OCI-LY3 (cell line): ENCODE measurements around the gene ZNF528.

ENCODE experiments used
- H2AFZ ChIP-seq: fragments of 200-600, 300-600 bp; shearing (Covaris generic); 2 replicates; pipeline ENCODE4 v1.6.0; 2014; ENCODE audit warnings: antibody characterized with exemption, low read depth, low read length
- H3K27ac ChIP-seq: fragments of 200-600, 300-600 bp; sonication (generic); 2 replicates; pipeline ENCODE4 v1.5.1; 2014; ENCODE audit warnings: mild to moderate bottlenecking, low read length, moderate library complexity, mixed read lengths
- H3K27me3 ChIP-seq: fragments of 200-600, 300-600 bp; sonication (generic); 2 replicates; pipeline ENCODE4 v1.6.1; 2014; ENCODE audit warnings: low read depth, low read length, mixed read lengths
- H3K36me3 ChIP-seq: fragments of 200-600, 300-600 bp; sonication (generic); replicated peaks from 2 replicates; pipeline ENCODE3; 2014; ENCODE audit warnings: low read depth, low read length, mixed read lengths
- H3K4me1 ChIP-seq: fragments of 300-600, 200-600 bp; sonication (generic); 2 replicates; pipeline ENCODE4 v1.6.1; 2014; ENCODE audit warnings: low read length, mixed read lengths
- H3K4me2 ChIP-seq: fragments of 200-600, 300-600 bp; sonication (generic); 2 replicates; pipeline ENCODE4 v1.6.1; 2014; ENCODE audit warnings: low read length, mixed read lengths
- H3K4me3 ChIP-seq: fragments of 300-600, 200-600 bp; sonication (generic); 2 replicates; pipeline ENCODE4 v1.5.1; 2014; ENCODE audit warnings: antibody characterized with exemption, mild to moderate bottlenecking, low read length, moderate library complexity
- H3K79me2 ChIP-seq: fragments of 300-600, 200-600 bp; shearing (Covaris generic); 2 replicates; pipeline ENCODE4 v1.6.1; 2014; ENCODE audit warnings: mild to moderate bottlenecking, low read length, mixed read lengths
- H3K9ac ChIP-seq: fragments of 300-600, 200-600 bp; shearing (Covaris generic); 2 replicates; pipeline ENCODE4 v1.6.0; 2014; ENCODE audit warnings: mild to moderate bottlenecking, low read length, moderate library complexity
- H3K9me3 ChIP-seq: fragments of 200-600, 300-600 bp; shearing (Covaris generic); 2 replicates; pipeline ENCODE4 v1.6.1; 2014; ENCODE audit warnings: low read length, mixed read lengths; ENCODE audit not compliant: insufficient read depth
- H4K20me1 ChIP-seq: fragments of 200-600, 300-600 bp; sonication (generic); 2 replicates; pipeline ENCODE4 v1.6.1; 2016; ENCODE audit warnings: low read length, mixed read lengths; ENCODE audit not compliant: insufficient read depth
- EZH2phosphoT487 ChIP-seq: fragments of 200-600 bp; shearing (Covaris generic); IDR thresholded peaks from 2 replicates; pipeline ENCODE4 v1.6.1; 2018; ENCODE audit warnings: antibody characterized with exemption, mixed run types, low read depth
- TF ChIP-seq, protein P1 (sequence below): fragments of 200-600, 300-600 bp; sonication (generic); IDR thresholded peaks from 2 replicates; pipeline ENCODE4 v1.5.1; 2014; ENCODE audit warnings: antibody characterized with exemption, low read length, low read depth

ZNF528 gene

DNA sequence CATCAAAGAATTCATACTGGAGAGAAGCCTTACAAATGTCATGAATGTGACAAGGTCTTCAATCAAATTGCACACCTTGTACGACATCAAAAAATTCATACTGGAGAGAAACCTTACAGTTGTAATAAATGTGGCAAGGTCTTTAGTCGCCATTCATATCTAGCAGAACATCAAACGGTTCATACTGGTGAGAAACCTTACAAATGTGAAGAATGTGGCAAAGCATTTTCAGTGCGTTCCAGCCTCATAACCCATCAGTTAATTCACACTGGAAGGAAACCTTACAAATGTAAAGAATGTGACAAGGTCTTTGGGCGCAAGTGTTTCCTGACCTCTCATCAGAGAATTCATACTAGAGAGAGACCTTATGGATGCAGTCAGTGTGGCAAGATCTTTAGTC is 18.1 kb downstream of the ZNF528 start:
- no peaks in the 10 kb centered on the region for H3K4me1 ChIP-seq
- no peak overlapping the region for H2AFZ ChIP-seq
- no peaks in the 10 kb centered on the region for H3K79me2 ChIP-seq
- H3K4me3 ChIP-seq, result no peak overlapping the region
- no peak overlapping the region for H3K4me2 ChIP-seq
- no peaks in the 10 kb centered on the region for H4K20me1 ChIP-seq
- no peak overlapping the region for H3K27ac ChIP-seq
- H3K36me3 ChIP-seq, result no peaks in the 10 kb centered on the region
- H3K9me3 ChIP-seq, result peaks cover 22% of the 10 kb centered on the region; the same call in 1 of the 2 replicates
- TF ChIP-seq EZH2phosphoT487, result no peak
- TF ChIP-seq, protein P1, sequence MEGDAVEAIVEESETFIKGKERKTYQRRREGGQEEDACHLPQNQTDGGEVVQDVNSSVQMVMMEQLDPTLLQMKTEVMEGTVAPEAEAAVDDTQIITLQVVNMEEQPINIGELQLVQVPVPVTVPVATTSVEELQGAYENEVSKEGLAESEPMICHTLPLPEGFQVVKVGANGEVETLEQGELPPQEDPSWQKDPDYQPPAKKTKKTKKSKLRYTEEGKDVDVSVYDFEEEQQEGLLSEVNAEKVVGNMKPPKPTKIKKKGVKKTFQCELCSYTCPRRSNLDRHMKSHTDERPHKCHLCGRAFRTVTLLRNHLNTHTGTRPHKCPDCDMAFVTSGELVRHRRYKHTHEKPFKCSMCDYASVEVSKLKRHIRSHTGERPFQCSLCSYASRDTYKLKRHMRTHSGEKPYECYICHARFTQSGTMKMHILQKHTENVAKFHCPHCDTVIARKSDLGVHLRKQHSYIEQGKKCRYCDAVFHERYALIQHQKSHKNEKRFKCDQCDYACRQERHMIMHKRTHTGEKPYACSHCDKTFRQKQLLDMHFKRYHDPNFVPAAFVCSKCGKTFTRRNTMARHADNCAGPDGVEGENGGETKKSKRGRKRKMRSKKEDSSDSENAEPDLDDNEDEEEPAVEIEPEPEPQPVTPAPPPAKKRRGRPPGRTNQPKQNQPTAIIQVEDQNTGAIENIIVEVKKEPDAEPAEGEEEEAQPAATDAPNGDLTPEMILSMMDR, result no peak
- no peak overlapping the region for H3K9ac ChIP-seq
- no peaks in the 10 kb centered on the region for H3K27me3 ChIP-seq

DNA sequence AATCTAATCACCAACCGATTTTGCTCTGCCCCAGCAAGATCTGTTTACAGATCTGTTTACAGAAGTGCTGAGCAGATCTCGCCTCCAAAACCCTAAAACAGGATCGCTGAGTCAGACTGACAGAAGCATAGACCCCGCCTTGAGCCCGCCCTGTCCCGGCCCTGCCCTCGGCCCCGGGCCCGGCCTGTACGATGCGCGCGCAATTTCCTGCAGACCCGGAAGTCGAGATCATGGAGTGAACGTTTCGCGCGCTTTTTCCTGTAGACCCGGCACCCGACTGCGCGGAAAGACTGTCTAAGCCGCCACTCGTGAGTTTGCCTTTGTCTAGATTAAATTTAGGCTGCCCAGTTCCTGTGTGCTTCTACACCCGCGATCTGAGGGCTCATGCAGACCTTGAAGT is 31.3 kb downstream of the ZNF528 start, which contains the start of gene ZNF534:
Gene ZNF534 (plus strand): TSS at position 212 of the 400 bp plus-strand sequence. CDS start 2,327 bp downstream, outside the sequence.
- no peak within 1 kb of the TSS for H3K9ac ChIP-seq
- TF ChIP-seq EZH2phosphoT487, result no peak
- TF ChIP-seq, protein P1, result no peak
- no peak within 1 kb of the TSS for H2AFZ ChIP-seq
- no peaks in the 10 kb centered on the region for H3K4me1 ChIP-seq
- H3K9me3 ChIP-seq, result 0 out of 2 replicates have a peak, but pooled peaks cover 11% of the 10 kb centered on the region
- no peaks in the 10 kb centered on the region for H3K27me3 ChIP-seq
- H4K20me1 ChIP-seq, result no peaks in the 10 kb centered on the region
- no peak within 1 kb of the TSS for H3K4me2 ChIP-seq
- no peak within 1 kb of the TSS for H3K27ac ChIP-seq
- H3K4me3 ChIP-seq, result no peak within 1 kb of the TSS
- H3K36me3 ChIP-seq, result no peaks in the 10 kb centered on the region
- no peaks in the 10 kb centered on the region for H3K79me2 ChIP-seq

DNA sequence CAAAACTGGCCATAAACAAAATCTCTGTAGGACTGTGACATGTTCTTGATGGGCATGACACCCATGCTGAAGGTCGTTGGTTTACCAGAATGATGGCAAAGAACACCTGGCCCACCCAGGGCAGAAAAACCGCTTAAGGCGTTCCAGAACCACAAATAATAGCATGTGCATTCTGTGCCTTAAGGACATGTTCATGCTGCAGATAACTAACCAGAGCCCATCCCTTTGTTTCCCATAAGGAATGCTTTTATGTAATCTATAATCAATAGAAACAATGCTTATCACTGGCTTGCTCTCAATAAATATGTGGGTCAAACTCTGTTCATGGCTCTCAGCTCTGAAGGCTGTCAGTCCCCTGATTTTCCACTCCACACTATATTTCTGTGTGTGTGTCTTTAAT is 44.5 kb downstream of the ZNF528 start:
- no peak overlapping the region for H3K9ac ChIP-seq
- TF ChIP-seq, protein P1, result no peak
- TF ChIP-seq EZH2phosphoT487, result no peak

DNA sequence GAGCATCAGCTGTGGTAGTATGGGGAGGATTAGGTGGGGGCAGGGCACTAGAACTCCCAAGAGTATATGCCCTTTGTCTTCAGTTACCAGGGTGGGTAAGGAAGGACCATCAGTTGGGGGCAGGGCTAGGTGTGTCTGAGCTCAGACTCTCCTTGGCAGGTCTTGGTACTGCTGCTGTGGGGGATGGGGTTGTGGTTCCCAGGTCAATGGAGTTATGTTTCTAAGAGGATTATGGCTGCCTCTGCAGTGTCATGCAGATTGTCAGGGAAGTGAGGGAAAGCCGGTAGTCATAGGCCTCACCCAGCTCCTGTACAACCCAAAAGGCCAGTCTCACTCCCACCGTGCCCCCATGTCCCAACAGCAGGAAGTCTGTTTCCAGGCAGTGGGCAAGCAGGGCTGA is 46.9 kb downstream of the ZNF528 start:
- Histone ChIP-seq H3K27ac (no peak overlapping the region), H3K79me2 (no peaks in the 10 kb centered on the region), H3K9ac (no peak overlapping the region), H3K4me3 (no peak overlapping the region), H3K9me3 (0 out of 2 replicates have a peak, but pooled peaks cover 7% of the 10 kb centered on the region), H2AFZ (no peak overlapping the region), H3K4me2 (no peak overlapping the region), H3K4me1 (no peaks in the 10 kb centered on the region), H3K27me3 (no peaks in the 10 kb centered on the region), H4K20me1 (no peaks in the 10 kb centered on the region), H3K36me3 (no peaks in the 10 kb centered on the region)
- TF ChIP-seq EZH2phosphoT487, result no peak
- TF ChIP-seq, protein P1, result no peak

More for the DNA sequence above, 44.5 kb downstream of the ZNF528 start:
- H3K9me3 ChIP-seq, result 0 out of 2 replicates have a peak, but pooled peaks cover 11% of the 10 kb centered on the region
- H3K27me3 ChIP-seq, result no peaks in the 10 kb centered on the region
- H3K4me2 ChIP-seq, result no peak overlapping the region
- no peaks in the 10 kb centered on the region for H3K79me2 ChIP-seq
- H3K27ac ChIP-seq, result no peak overlapping the region
- no peaks in the 10 kb centered on the region for H4K20me1 ChIP-seq
- H3K36me3 ChIP-seq, result no peaks in the 10 kb centered on the region
- no peak overlapping the region for H2AFZ ChIP-seq
- H3K4me3 ChIP-seq, result no peak overlapping the region
- no peaks in the 10 kb centered on the region for H3K4me1 ChIP-seq
